B cell (primary cell): ENCODE results near the gene URM1.

ENCODE experiments used
- CTCF ChIP-seq: fragments of 200-600 bp; IDR thresholded peaks from one replicate; pipeline ENCODE4 v1.8.0; 2022; ENCODE audit warnings: antibody characterized with exemption, mild to moderate bottlenecking
- EZH2 ChIP-seq: IDR thresholded peaks from 2 replicates; pipeline ENCODE4 v1.6.1; 2012; ENCODE audit warnings: borderline replicate concordance, low read depth, mild to moderate bottlenecking, moderate library complexity, low read length; ENCODE audit not compliant: insufficient read depth, poor library complexity, severe bottlenecking

- no peak for TF ChIP-seq CTCF
- no peak for TF ChIP-seq EZH2
Observed at GRCh38 chr9:128411364-128412119, 40.4 kb downstream of the URM1 start.
